Fibroblast of the aortic adventitia (primary cell): ENCODE measurements around the gene CLCN2. TPM values are rescaled to one million over a fixed set of nuclear protein-coding genes. Genes with fewer than 3 reads are reported as not detected.

Source experiments
- DNase-seq: peaks from one replicate; pipeline ENCODE4 v3.0.0-alpha.2; 2010; ENCODE audit warnings: low read depth
- H3K4me3 ChIP-seq: 2 replicates; pipeline ENCODE4 v1.5.1; 2011; ENCODE audit warnings: low read depth, mild to moderate bottlenecking, control low read depth, low read length, moderate library complexity
- CTCF ChIP-seq: IDR thresholded peaks from 2 replicates; pipeline ENCODE4 v1.5.1; 2011; ENCODE audit warnings: mild to moderate bottlenecking, low read length, control low read depth, inconsistent platforms; ENCODE audit not compliant: insufficient read depth
- total RNA-seq: library from RNA; depleted of rRNA; stranded (reverse); fragments of >200 nt; gene quantifications from 2 replicates; pipeline ENCODE4 v1.2.3, GENCODE V29; 2012; ENCODE audit warnings: low replicate concordance

The CLCN2 gene
- total RNA-seq, 1 donor = 5.9 TPM

- DNase-seq = no peak
- H3K4me3 ChIP-seq = no peak overlapping the region
- no peak for TF ChIP-seq CTCF
Measured at GRCh38 chr3:184391266-184391665, 29.9 kb upstream of the CLCN2 start.

DNA sequence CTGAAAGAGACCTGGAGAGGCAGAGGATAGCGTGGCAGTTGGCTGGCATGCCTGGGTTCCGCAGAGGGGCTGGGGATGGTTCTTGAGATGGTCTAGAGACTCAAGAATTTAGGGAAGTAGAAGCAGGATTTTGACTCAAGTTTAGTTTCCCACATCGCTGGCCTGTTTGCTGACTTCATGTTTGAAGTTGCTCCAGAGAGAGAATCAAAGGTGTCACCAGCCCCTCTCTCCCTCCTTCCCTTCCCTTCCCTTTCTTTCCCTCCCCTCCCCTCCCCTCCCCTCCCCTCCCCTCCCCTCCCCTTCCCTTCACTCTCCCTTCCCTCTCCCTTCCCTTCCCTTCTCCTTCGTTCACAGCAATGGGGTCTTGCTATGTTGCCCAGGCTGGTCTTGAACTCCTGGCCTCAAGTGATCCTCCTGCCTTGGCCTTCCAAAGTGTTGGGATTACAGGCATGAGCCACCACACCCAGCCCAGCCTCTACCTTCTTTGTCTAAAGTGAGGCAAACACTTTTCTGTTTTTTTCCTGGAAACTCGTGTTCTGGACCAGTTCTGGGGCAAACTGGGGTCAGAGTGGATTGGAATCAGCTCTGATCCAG lies 28.6 kb upstream of the CLCN2 start:
- H3K4me3 ChIP-seq = no peak overlapping the region
- no peak for TF ChIP-seq CTCF
- no peak for DNase-seq

- no peak for TF ChIP-seq CTCF
- no peak overlapping the region for H3K4me3 ChIP-seq
- DNase-seq = no peak
Measured at GRCh38 chr3:184389384-184389783, 28.0 kb upstream of the CLCN2 start.

DNA sequence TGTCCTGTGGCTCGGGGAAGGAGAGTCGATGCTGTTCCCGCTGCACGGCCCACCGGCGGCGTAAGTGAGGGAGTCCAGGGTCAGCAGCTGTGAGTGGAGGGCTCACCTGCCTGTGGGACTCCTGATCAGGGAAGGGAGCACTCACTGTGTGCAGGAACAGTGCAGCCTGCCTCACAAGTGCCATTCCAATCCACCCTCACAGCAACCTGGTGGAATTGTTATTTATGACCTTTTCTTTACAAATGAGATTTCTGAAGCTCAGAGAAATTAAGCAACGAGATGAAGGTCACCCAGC lies 27.5 kb upstream of the CLCN2 start:
- no peak overlapping the region for H3K4me3 ChIP-seq
- no peak for DNase-seq
- TF ChIP-seq CTCF = no peak

- H3K4me3 ChIP-seq = no peak overlapping the region
- no peak for DNase-seq
- no peak for TF ChIP-seq CTCF
Measured at GRCh38 chr3:184388164-184388935, 26.9 kb upstream of the CLCN2 start.

GRCh38 chr3:184387174-184387714 lies 25.8 kb upstream of the CLCN2 start:
- no peak for TF ChIP-seq CTCF
- no peak for DNase-seq
- H3K4me3 ChIP-seq = no peak overlapping the region
